ENCODE data around the gene TP53I11.

TP53I11 gene

DNA sequence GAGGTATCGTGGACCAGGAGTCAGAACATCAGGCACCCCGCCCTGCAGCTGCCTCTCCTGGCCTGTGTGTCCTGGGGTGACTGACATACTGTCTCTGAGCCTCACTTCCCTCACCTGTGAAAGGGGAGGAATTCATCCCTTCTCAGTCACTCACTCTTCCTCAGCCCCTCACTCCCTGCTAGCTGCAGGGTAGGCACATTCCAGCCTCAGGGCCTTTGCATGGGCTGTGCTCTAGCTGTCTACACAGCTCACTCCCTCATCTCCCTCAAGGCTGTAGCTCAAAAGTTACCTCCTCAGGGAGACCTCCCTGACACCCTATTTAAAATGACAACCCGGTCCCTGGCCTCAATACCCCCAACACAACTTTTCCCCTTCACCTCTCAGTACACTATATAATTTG lies 2.5 kb downstream of the TP53I11 start:
- Histone ChIP-seq H3K9me2 (replicated peaks; ENCODE audit: insufficient read depth, low read length) (no peaks in the 10 kb centered on the region), H3K27me3 (ENCODE audit: low read length) (no peaks in the 10 kb centered on the region), H3F3A (ENCODE audit: insufficient read depth) (no peaks in the 10 kb centered on the region), H2AFZ (ENCODE audit: low read depth, low read length, severe bottlenecking) (no peak overlapping the region), H3K9ac (ENCODE audit: low read length) (no peak overlapping the region), H3K4me3 (ENCODE audit: insufficient read depth, low read length, poor library complexity, severe bottlenecking) (no peak overlapping the region), H3K9me3 (ENCODE audit: insufficient read depth, low read length) (no peaks in the 10 kb centered on the region), H4K20me1 (ENCODE audit: low read depth, low read length) (no peaks in the 10 kb centered on the region), H3K36me3 (ENCODE audit: low read length) (no peaks in the 10 kb centered on the region), H3K79me2 (ENCODE audit: insufficient read depth, low read length) (no peaks in the 10 kb centered on the region), H3K4me2 (ENCODE audit: low read depth, low read length, poor library complexity, severe bottlenecking) (no peak overlapping the region), H3K27ac (ENCODE audit: low read depth, low read length) (no peak overlapping the region)
- TF ChIP-seq, protein P1, sequence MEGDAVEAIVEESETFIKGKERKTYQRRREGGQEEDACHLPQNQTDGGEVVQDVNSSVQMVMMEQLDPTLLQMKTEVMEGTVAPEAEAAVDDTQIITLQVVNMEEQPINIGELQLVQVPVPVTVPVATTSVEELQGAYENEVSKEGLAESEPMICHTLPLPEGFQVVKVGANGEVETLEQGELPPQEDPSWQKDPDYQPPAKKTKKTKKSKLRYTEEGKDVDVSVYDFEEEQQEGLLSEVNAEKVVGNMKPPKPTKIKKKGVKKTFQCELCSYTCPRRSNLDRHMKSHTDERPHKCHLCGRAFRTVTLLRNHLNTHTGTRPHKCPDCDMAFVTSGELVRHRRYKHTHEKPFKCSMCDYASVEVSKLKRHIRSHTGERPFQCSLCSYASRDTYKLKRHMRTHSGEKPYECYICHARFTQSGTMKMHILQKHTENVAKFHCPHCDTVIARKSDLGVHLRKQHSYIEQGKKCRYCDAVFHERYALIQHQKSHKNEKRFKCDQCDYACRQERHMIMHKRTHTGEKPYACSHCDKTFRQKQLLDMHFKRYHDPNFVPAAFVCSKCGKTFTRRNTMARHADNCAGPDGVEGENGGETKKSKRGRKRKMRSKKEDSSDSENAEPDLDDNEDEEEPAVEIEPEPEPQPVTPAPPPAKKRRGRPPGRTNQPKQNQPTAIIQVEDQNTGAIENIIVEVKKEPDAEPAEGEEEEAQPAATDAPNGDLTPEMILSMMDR (IDR thresholded peaks at IDR 0.05; ENCODE audit: insufficient read depth, low read length, poor library complexity, severe bottlenecking): no peak
- no peak for TF ChIP-seq EZH2phosphoT487 (conservative IDR thresholded peaks at IDR 0.05; ENCODE audit: low read length)

DNA sequence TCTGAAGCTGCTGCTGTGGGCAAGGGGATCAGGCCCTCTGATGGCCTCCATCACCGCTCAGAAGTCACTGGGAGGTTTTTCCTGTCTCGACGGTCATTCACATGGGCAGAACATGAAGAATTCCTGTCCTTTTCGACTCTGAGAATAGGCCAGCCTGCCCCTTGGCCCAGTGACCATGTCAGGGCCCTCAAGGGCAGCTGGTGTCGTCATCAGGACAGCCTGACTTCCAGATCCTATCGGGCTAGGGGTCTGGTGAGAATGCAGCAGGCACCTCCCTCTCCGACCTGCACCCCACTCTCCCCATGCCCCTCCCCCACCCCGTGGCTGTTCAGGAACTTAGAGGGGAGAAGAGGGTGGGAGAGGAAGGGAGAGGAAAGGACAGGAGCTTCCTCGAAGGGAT lies 3.6 kb downstream of the TP53I11 start:
- Histone ChIP-seq H3K9ac (ENCODE audit: low read length) (no peak overlapping the region), H3K27ac (ENCODE audit: low read depth, low read length) (no peak overlapping the region), H3K4me3 (ENCODE audit: insufficient read depth, low read length, poor library complexity, severe bottlenecking) (no peak overlapping the region), H4K20me1 (ENCODE audit: low read depth, low read length) (no peaks in the 10 kb centered on the region), H3K9me3 (ENCODE audit: insufficient read depth, low read length) (no peaks in the 10 kb centered on the region), H2AFZ (ENCODE audit: low read depth, low read length, severe bottlenecking) (no peak overlapping the region), H3K9me2 (replicated peaks; ENCODE audit: insufficient read depth, low read length) (no peaks in the 10 kb centered on the region), H3K27me3 (ENCODE audit: low read length) (no peaks in the 10 kb centered on the region), H3K79me2 (ENCODE audit: insufficient read depth, low read length) (no peaks in the 10 kb centered on the region), H3F3A (ENCODE audit: insufficient read depth) (no peaks in the 10 kb centered on the region), H3K36me3 (ENCODE audit: low read length) (no peaks in the 10 kb centered on the region), H3K4me2 (ENCODE audit: low read depth, low read length, poor library complexity, severe bottlenecking) (no peak overlapping the region)
- TF ChIP-seq, protein P1 (IDR thresholded peaks at IDR 0.05; ENCODE audit: insufficient read depth, low read length, poor library complexity, severe bottlenecking): no peak
- TF ChIP-seq EZH2phosphoT487 (conservative IDR thresholded peaks at IDR 0.05; ENCODE audit: low read length): no peak

DNA sequence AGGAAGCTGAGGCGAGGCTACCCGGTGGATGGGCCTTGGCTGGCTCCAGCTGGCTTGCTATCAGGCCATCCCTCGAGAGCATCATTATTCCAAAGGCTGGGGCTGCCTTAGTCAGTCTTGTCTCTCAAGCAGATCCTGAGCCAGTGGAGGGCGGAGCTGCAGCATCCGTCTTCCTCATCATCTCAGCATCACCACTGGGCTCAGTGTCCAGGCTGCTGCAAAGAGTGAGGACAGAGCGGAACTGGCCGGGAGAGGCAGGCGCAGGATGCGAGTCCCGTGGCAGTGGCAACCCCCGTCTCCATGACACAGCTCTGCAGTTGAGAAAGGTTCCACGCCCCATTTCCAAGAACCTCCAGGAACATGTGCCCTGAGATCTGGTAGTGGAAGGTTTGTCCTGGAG lies 4.4 kb downstream of the TP53I11 start:
- Histone ChIP-seq H3K27ac (ENCODE audit: low read depth, low read length) (no peak overlapping the region), H3K79me2 (ENCODE audit: insufficient read depth, low read length) (no peaks in the 10 kb centered on the region), H4K20me1 (ENCODE audit: low read depth, low read length) (no peaks in the 10 kb centered on the region), H3K27me3 (ENCODE audit: low read length) (no peaks in the 10 kb centered on the region), H3F3A (ENCODE audit: insufficient read depth) (no peaks in the 10 kb centered on the region), H2AFZ (ENCODE audit: low read depth, low read length, severe bottlenecking) (no peak overlapping the region), H3K9me3 (ENCODE audit: insufficient read depth, low read length) (no peaks in the 10 kb centered on the region), H3K9me2 (replicated peaks; ENCODE audit: insufficient read depth, low read length) (no peaks in the 10 kb centered on the region), H3K9ac (ENCODE audit: low read length) (no peak overlapping the region), H3K4me3 (ENCODE audit: insufficient read depth, low read length, poor library complexity, severe bottlenecking) (no peak overlapping the region), H3K4me2 (ENCODE audit: low read depth, low read length, poor library complexity, severe bottlenecking) (no peak overlapping the region), H3K36me3 (ENCODE audit: low read length) (no peaks in the 10 kb centered on the region)
- TF ChIP-seq, protein P1 (IDR thresholded peaks at IDR 0.05; ENCODE audit: insufficient read depth, low read length, poor library complexity, severe bottlenecking): no peak
- no peak for TF ChIP-seq EZH2phosphoT487 (conservative IDR thresholded peaks at IDR 0.05; ENCODE audit: low read length)
